GM19324 (cell line): ENCODE measurements around the gene GAL3ST1.
"Not testable (repeated sequence)": the region's sequence is repeated elsewhere in the genome, so short reads cannot be mapped to it uniquely, and the experiment has no call there.

ENCODE experiments used
- ATAC-seq: cut with Tn5 transposase; IDR thresholded peaks from one replicate; pipeline ENCODE4 v1.9.1; 2021; ENCODE audit warnings: mild to moderate bottlenecking, moderate library complexity; ENCODE audit not compliant: unreplicated experiment, low FRiP score

The GAL3ST1 gene

DNA sequence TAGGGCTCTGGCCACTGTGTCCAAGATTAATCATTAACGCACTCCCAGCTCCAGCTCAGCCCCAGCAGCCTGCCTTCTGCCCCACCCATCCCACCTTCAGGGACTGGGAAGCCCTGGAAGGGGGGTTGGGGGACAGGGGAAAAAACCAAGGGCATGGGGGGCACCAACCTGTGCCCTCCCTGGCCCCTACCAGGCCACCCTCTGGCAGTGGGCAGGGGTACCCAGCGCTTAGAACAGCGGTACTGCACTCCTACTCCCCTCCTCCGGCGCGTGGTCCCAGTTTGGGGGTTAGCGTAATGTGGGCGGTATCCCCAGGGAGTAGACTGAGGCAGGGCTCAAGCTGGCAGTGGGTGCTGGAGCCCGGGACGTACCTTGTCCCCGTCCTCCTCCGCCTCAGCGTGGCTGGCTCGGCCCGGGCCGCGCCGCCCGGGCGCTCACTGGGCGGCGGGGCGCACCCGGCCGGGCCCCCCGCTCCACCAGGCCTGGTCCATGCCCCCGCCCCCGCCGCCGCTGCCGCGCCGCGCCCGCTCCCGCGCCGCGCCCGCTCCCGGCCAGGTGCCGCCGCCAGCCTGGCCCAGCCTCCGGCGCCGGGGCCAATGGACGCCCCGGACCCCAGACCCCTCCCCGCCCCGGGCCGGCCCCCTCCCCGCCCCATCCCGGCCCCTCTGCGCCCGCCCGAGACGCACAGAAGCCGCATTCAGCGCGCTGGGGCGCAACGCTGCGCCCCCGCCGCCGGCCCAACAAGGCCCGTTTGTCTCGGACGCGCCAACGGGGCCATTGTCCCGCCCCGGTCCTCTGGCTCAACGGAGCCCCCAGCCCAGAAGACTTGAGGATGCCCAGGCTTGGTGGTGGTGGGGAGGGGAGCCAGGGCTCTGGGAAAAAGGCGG lies at the start of gene GAL3ST1:
GAL3ST1 (minus strand) TSS at position 571 of the 887 bp plus-strand sequence. CDS start 17,273 bp downstream, outside the sequence.
- no peak for ATAC-seq

GRCh38 chr22:30619909-30620308 lies 45.4 kb upstream of the GAL3ST1 start:
- ATAC-seq: not testable (repeated sequence)

DNA sequence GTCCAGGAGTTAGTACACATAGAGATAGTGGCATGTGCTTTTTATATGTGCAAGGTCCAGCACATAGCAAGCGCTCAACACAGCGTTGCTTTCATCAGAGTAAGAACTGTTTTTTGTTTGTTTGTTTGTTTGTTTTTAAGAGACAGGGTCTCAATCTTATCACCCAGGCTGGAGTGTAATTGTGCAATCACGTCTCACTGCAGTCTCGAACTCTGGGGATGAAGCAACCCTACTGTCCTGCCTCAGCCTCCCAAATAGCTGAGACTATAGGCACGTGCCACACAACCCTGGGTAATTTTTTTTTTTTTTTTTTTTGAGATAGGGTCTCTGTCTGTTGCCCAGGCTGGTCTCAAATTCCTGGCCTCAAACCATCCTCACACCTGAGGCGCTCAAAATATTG lies 43.4 kb upstream of the GAL3ST1 start:
- ATAC-seq: no peak

- no peak for ATAC-seq
Observed at GRCh38 chr22:30615543-30615954, 41.1 kb upstream of the GAL3ST1 start.

- ATAC-seq: no peak
Observed at GRCh38 chr22:30614879-30615278, 40.4 kb upstream of the GAL3ST1 start.

DNA sequence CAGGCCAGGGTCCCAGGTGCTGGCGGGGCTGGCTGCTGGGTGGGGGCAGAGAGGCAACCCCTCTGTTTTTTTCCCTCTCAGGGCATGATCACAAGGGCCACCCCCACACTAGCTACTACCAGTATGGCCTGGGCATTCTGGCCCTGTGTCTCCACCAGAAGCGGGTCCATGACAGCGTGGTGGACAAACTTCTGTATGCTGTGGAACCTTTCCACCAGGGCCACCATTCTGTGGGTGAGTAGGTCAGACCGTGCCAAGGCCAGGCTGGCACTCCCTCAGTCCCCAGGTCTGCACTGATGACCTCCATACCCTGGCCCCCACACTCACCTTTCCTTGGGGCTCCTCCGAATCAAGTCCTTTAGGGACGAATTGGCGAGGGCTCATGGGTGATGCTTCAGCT lies 39.8 kb upstream of the GAL3ST1 start:
- no peak for ATAC-seq

DNA sequence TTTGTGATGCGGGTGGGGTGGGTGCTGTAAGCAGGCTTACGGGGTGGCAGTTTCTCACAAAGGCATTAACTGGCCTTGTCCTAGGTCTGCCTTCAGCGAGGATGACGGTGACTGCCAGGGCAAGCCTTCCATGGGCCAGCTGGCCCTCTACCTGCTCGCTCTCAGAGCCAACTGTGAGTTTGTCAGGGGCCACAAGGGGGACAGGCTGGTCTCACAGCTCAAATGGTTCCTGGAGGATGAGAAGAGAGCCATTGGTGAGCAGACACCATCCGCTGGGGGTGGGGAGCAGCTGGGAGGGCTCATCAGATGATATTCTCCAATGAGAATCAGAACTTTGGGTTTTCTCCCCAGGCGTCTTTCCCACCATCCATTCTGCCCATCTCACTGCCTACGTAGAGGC lies 38.3 kb upstream of the GAL3ST1 start:
- no peak for ATAC-seq

DNA sequence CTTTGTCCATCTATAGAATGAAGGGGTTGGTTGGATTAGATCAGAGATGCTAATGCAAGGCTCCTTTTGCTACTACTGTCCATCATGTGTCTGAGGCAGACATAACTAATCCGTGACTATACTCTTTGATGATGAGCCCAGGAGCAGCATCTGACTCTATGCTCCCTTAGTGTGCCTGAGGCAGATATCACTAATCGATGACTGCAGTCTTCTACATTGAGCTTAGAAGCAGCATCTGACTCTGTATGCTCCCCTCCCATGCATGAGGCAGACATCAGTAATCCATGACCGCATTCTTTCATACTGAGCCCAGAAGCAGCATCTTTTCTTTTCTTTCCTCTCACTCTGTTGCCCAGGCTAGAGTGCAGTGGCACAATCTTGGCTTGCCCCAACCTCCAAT lies 36.7 kb upstream of the GAL3ST1 start:
- ATAC-seq: no peak

DNA sequence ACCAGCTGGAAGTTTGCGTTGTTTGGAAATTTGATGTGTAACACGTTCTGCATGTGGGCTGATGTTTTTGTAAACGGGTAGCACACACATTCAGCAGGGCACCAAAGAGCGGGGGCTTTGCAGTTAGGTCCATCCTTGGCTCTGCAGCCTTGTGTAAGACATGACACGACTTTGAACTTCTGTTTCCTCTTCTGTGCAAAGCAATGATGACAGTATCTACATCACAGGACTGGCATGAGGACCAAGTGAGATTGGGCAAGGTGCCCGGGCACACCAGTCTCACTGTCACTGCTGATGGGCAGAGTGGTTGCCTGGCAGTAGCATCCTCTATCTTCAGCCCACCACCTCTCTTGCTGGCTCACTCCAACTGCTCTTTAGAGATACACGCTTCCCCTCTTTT lies 35.8 kb upstream of the GAL3ST1 start:
- no peak for ATAC-seq

GRCh38 chr22:30609260-30610185 lies 35.1 kb upstream of the GAL3ST1 start:
- no peak for ATAC-seq

- no peak for ATAC-seq
Observed at GRCh38 chr22:30607939-30608338, 33.5 kb upstream of the GAL3ST1 start.

- no peak for ATAC-seq
Observed at GRCh38 chr22:30607300-30607930, 33.0 kb upstream of the GAL3ST1 start.

GRCh38 chr22:30606455-30607299 lies 32.2 kb upstream of the GAL3ST1 start, which contains the start of gene TCN2:
TCN2 (plus strand) TSS chr22:30607174; CDS start chr22:30607332, 158 bp downstream.
- no peak for ATAC-seq

- no peak for ATAC-seq
Observed at GRCh38 chr22:30605449-30606110, 31.1 kb upstream of the GAL3ST1 start.

DNA sequence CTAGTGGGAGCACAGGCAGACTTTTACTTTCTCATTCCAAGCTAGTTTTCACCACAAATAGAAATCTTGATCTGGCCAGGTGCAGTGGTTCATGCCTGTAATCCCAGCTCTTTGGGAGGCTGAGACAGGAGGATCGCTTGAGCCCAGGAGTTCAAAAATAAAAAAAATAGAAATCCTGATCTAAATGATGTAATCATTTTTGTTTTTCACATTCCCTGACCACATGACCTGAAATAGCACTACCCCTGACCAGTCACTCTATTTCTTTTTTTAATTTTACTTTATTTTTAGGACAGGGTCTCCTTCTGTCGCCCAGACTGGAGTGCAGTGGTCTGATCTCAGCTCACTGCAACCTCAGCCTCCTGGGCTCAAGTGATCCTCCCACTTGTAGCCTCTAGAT lies 30.3 kb upstream of the GAL3ST1 start:
- ATAC-seq: no peak

DNA sequence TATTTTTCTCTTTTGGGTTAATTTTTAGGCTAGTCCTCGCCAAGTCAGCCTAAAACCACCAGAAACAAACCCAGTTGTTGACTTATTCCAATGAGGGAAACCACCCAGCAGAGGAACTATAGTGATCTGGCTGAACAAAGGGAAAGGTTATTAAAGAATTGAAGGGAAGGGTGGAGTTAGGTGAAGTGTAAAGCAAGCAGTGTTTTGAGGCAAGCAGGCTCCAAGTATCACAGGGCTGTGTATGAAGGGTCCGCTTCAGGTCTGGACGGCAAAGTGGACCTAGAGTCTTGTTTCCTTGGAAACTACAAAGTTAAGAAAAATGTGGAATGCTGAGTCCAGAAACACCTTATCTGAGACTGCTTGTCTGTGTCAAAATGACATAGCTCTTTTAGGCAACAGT lies 29.3 kb upstream of the GAL3ST1 start:
- ATAC-seq: no peak

DNA sequence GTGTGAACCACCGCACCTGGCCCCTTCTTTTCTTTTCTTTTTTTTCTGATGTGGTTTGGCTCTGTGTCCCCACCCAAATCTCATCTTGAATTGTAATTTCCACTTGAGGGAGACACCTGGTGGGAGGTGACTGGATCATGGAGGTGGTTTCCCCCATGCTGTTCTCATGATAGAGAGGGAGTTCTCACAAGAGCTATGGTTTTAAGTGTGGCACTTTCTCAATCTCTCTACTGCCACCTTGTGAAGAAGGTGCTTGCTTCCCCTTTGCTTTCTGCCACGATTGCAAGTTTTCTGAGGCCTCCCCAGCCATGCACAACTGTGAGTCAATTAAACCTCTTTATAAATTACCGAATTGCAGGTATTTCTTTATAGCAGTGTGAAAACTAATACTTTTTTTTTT lies 27.6 kb upstream of the GAL3ST1 start:
- ATAC-seq: no peak

- ATAC-seq: no peak
Observed at GRCh38 chr22:30601464-30601863, 27.0 kb upstream of the GAL3ST1 start.

DNA sequence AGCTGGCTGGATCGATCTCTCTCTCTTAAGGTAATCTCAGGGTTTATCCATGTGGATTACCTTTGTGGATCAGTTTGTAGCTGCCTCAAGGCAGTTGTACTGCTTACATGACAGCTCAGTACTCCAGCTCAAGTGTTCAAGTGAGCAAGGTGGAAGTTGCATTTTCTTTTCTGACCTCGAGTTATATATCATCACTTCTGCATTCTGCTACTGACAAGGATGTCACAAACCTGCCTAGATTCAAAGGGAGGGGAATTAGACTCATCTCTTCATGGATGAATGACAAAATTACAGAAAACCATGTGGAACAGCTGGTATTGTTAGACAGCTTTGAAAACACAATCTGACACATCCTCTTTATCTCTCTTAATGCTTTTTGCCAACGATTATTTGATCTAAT lies 26.5 kb upstream of the GAL3ST1 start:
- ATAC-seq: no peak
